Endothelial cell of umbilical vein (primary cell): ENCODE measurements around the gene LCN2. TPM values are rescaled to one million over a fixed set of nuclear protein-coding genes. Genes with fewer than 3 reads are reported as not detected.

ENCODE experiments used
- BruUV-seq: library from RNA; stranded (reverse); fragments of 400-500 nt; replicated peaks from 2 replicates; lab custom pipeline; 2021; lab: Mats Ljungman, UMichigan
- CTCF ChIA-PET: fragments of 300-600, 350-600 bp; sonication (Branson Sonifier 250); formaldehyde crosslinking; loops from one replicate; lab custom pipeline; 2021; ENCODE audit warnings: antibody characterized with exemption, inconsistent platforms; lab: Charles Lee
- POLR2A ChIA-PET: fragments of 300-600, 350-600 bp; sonication (Branson Sonifier 250); formaldehyde crosslinking; loops from one replicate; lab custom pipeline; 2021; ENCODE audit warnings: antibody characterized with exemption, inconsistent platforms; lab: Charles Lee
- DNase-seq: peaks from one replicate; pipeline ENCODE4 v3.0.0-alpha.2; 2011; ENCODE audit warnings: low read depth, low spot score
- FAIRE-seq: peaks from 2 replicates; lab custom pipeline; 2011; peaks lifted over from hg19 to GRCh38; lab: Jason Lieb, UNC
- H2AFZ ChIP-seq: 2 replicates; pipeline ENCODE4 v1.6.0; 2012; ENCODE audit warnings: low read depth, low read length, control low read depth, inconsistent platforms
- H3K27ac ChIP-seq: 2 replicates; pipeline ENCODE4 v1.5.1; 2011; ENCODE audit warnings: low read depth, mild to moderate bottlenecking, control low read depth, low read length, moderate library complexity; ENCODE audit not compliant: insufficient read depth
- H3K27me3 ChIP-seq, 2 experiments: 2 replicates each; pipeline versions ENCODE4 v1.6.0 to v1.6.1; 2011; ENCODE audit warnings: low read length in 2 of 2, mixed read lengths in 1 of 2; ENCODE audit not compliant: control insufficient read depth in 2 of 2, insufficient read depth in 2 of 2
- H3K36me3 ChIP-seq, 2 experiments: 2 replicates in 1 of 2; 3 replicates in 1 of 2; pipeline ENCODE4 v1.5.1; 2011; ENCODE audit warnings: low read length in 2 of 2, mild to moderate bottlenecking in 1 of 2, moderate library complexity in 1 of 2; ENCODE audit not compliant: control insufficient read depth in 2 of 2, insufficient read depth in 2 of 2; ENCODE audit errors: extremely low read depth in 1 of 2
- H3K4me1 ChIP-seq: 3 replicates; pipeline ENCODE4 v1.5.1; 2011; ENCODE audit warnings: mild to moderate bottlenecking, low read length; ENCODE audit not compliant: control insufficient read depth, insufficient read depth; ENCODE audit errors: extremely low read depth
- H3K4me2 ChIP-seq: 2 replicates; pipeline ENCODE4 v1.6.1; 2011; ENCODE audit warnings: low read length, control low read depth, mixed read lengths; ENCODE audit not compliant: insufficient read depth
- H3K4me3 ChIP-seq, 3 experiments: fragments of 200-600 bp in 1 of 3; sonication (generic), shearing (Covaris generic) in 1 of 3; replicated peaks in 1 of 3; 2 replicates each; pipeline ENCODE4 v1.5.1; 2011 to 2016; ENCODE audit warnings: control low read depth in 3 of 3, low read length in 3 of 3, mild to moderate bottlenecking in 2 of 3, inconsistent platforms in 1 of 3, low read depth in 1 of 3, moderate library complexity in 1 of 3; ENCODE audit not compliant: insufficient read depth in 1 of 3
- H3K79me2 ChIP-seq: 2 replicates; pipeline ENCODE4 v1.6.0; 2012; ENCODE audit warnings: low read length, inconsistent platforms; ENCODE audit not compliant: control insufficient read depth, insufficient read depth
- H3K9ac ChIP-seq: replicated peaks from 2 replicates; pipeline ENCODE3; 2011; ENCODE audit warnings: low read length, control low read depth; ENCODE audit not compliant: insufficient read depth; ENCODE audit errors: extremely low read depth
- H3K9me1 ChIP-seq: replicated peaks from 3 replicates; pipeline ENCODE4 v1.6.0; 2011; ENCODE audit warnings: mild to moderate bottlenecking, low read length; ENCODE audit not compliant: control insufficient read depth, insufficient read depth; ENCODE audit errors: extremely low read depth
- H3K9me3 ChIP-seq: replicated peaks from 2 replicates; pipeline ENCODE4 v1.5.1; 2012; ENCODE audit warnings: low read length, inconsistent platforms; ENCODE audit not compliant: control insufficient read depth, insufficient read depth
- H4K20me1 ChIP-seq: replicated peaks from 2 replicates; pipeline ENCODE3; 2011; ENCODE audit warnings: mild to moderate bottlenecking, low read length; ENCODE audit not compliant: control insufficient read depth, insufficient read depth; ENCODE audit errors: extremely low read depth
- CTCF ChIP-seq, 2 donors: IDR thresholded peaks; 1 replicate in 1 of 2; 2 replicates in 1 of 2; pipeline ENCODE4 v1.5.1; 2011; ENCODE audit warnings: low read length in 2 of 2, mild to moderate bottlenecking in 2 of 2, moderate library complexity in 2 of 2, control low read depth in 1 of 2, inconsistent platforms in 1 of 2, low read depth in 1 of 2; ENCODE audit not compliant: insufficient read depth in 1 of 2; ENCODE audit errors: extremely low read depth in 1 of 2
- EZH2 ChIP-seq: IDR thresholded peaks from 2 replicates; pipeline ENCODE4 v1.6.1; 2012; ENCODE audit warnings: borderline replicate concordance, low read depth, mild to moderate bottlenecking, moderate library complexity, low read length, inconsistent platforms; ENCODE audit not compliant: severe bottlenecking
- FOS ChIP-seq: IDR thresholded peaks from 2 replicates; pipeline ENCODE4 v1.6.1; 2011; ENCODE audit warnings: mild to moderate bottlenecking, low read length, moderate library complexity, borderline replicate concordance; ENCODE audit not compliant: insufficient read depth
- GATA2 ChIP-seq: IDR thresholded peaks from 2 replicates; pipeline ENCODE4 v1.7.0; 2011; ENCODE audit warnings: low read depth, mild to moderate bottlenecking, moderate library complexity, mixed read lengths, low read length; ENCODE audit not compliant: insufficient read length, insufficient read depth
- MAX ChIP-seq: IDR thresholded peaks from 2 replicates; pipeline ENCODE4 v1.6.1; 2011; ENCODE audit not compliant: insufficient read depth, insufficient read length
- POLR2AphosphoS5 ChIP-seq: IDR thresholded peaks from 2 replicates; pipeline ENCODE4 v1.6.1; 2012; ENCODE audit warnings: low read depth, mild to moderate bottlenecking, control low read depth, low read length, moderate library complexity; ENCODE audit not compliant: insufficient read depth
- dilution Hi-C: fragments of 300-500 bp; cut with MboI; formaldehyde crosslinking; loops from one replicate; pipeline ENCODE4 v1.15.0; 2019; ENCODE audit warnings: low sequenced_read_pairs; ENCODE audit not compliant: extremely low pct_ligation_motif_present
- intact Hi-C: fragments of 100-400 bp; cut with micrococcal nuclease; formaldehyde crosslinking; loops from one replicate; pipeline ENCODE4 v1.10.0; 2022
- polyA plus RNA-seq, 4 experiments: library from polyadenylated mRNA; depleted of rRNA in 3 of 4; stranded (reverse) in 3 of 4; unstranded in 1 of 4; fragments of >200 nt; gene quantifications; 2 replicates each; pipeline versions ENCODE4 v1.2.1 to v1.2.3, GENCODE V29; 2011 to 2012; ENCODE audit warnings: missing spikeins in 1 of 4
- total RNA-seq: library from RNA; stranded (reverse); gene quantifications from 2 replicates; pipeline ENCODE4 v1.2.3, GENCODE V29; 2021

The LCN2 gene
- total and polyA plus RNA-seq, 2 donors (not counting 3 experiments of a cell fraction or from before 2014, with no cell fraction given), result not detected

- Histone ChIP-seq H3K9me1 (no peaks in the 10 kb centered on the region), H2AFZ (no peak overlapping the region), H4K20me1 (no peaks in the 10 kb centered on the region), H3K9me3 (no peaks in the 10 kb centered on the region), H3K4me1 (no peaks in the 10 kb centered on the region), H3K27me3 (no peaks in the 10 kb centered on the region), H3K27ac (no peak overlapping the region), H3K4me2 (no peak overlapping the region), H3K79me2 (no peaks in the 10 kb centered on the region), H3K36me3 (no peaks in the 10 kb centered on the region), H3K9ac (no peak overlapping the region), H3K4me3 (no peak overlapping the region)
- POLR2A ChIA-PET, result no interaction called here
- CTCF ChIA-PET, result interaction anchor here (1.3 kb wide), 1 partner anchor 35 kb away, joined by 3 read pairs; no protein-coding TSS in a partner anchor
- dilution Hi-C loops, result no loop called here
- TF ChIP-seq EZH2 (no peak), FOS (no peak), GATA2 (no peak), CTCF (IDR thresholded peaks at IDR 0.05; ENCODE audit: extremely low read depth in 1 of 2, insufficient read depth in 1 of 2, low read depth in 1 of 2, low read length in 2 of 2) (no peak), POLR2AphosphoS5 (no peak), MAX (no peak)
- no TSS peak for BruUV-seq
- FAIRE-seq (no peak), DNase-seq (no peak)
- intact Hi-C loops, result no loop called here
Observed at GRCh38 chr9:128152133-128153059, 3.1 kb downstream of the LCN2 start.
